NT2/D1 (cell line): ENCODE results near the gene DRGX.

Source experiments
- DNase-seq: peaks from one replicate; pipeline ENCODE4 v3.0.0-alpha.2; 2011; ENCODE audit warnings: low read depth, low spot score
- H3K27me3 ChIP-seq: 2 replicates; pipeline ENCODE4 v1.6.0; 2011; ENCODE audit warnings: mild to moderate bottlenecking; ENCODE audit not compliant: insufficient read length, insufficient read depth
- H3K36me3 ChIP-seq: 2 replicates; pipeline ENCODE4 v1.6.1; 2011; ENCODE audit warnings: mild to moderate bottlenecking, low read length, mixed read lengths; ENCODE audit not compliant: insufficient read depth, insufficient read length
- H3K4me1 ChIP-seq: 2 replicates; pipeline ENCODE4 v1.5.1; 2011; ENCODE audit not compliant: insufficient read depth, insufficient read length
- H3K4me3 ChIP-seq: 2 replicates; pipeline ENCODE4 v1.5.1; 2011; ENCODE audit warnings: low read depth; ENCODE audit not compliant: insufficient read length
- H3K9ac ChIP-seq: 2 replicates; pipeline ENCODE4 v1.6.0; 2011; ENCODE audit warnings: low read depth; ENCODE audit not compliant: insufficient read length
- H3K9me3 ChIP-seq: 2 replicates; pipeline ENCODE4 v1.5.1; 2011; ENCODE audit warnings: mild to moderate bottlenecking, low read length; ENCODE audit not compliant: insufficient read depth
- SUZ12 ChIP-seq: IDR thresholded peaks from 2 replicates; pipeline ENCODE4 v1.6.1; 2011; ENCODE audit not compliant: insufficient read length, insufficient read depth; ENCODE audit errors: extremely low read depth
- YY1 ChIP-seq: IDR thresholded peaks from 2 replicates; pipeline ENCODE4 v1.6.1; 2011; ENCODE audit not compliant: insufficient read length, insufficient read depth
- ZNF274 ChIP-seq: IDR thresholded peaks from 2 replicates; pipeline ENCODE4 v1.6.1; 2011; ENCODE audit warnings: mild to moderate bottlenecking, low read depth, low read length

DRGX gene

DNA sequence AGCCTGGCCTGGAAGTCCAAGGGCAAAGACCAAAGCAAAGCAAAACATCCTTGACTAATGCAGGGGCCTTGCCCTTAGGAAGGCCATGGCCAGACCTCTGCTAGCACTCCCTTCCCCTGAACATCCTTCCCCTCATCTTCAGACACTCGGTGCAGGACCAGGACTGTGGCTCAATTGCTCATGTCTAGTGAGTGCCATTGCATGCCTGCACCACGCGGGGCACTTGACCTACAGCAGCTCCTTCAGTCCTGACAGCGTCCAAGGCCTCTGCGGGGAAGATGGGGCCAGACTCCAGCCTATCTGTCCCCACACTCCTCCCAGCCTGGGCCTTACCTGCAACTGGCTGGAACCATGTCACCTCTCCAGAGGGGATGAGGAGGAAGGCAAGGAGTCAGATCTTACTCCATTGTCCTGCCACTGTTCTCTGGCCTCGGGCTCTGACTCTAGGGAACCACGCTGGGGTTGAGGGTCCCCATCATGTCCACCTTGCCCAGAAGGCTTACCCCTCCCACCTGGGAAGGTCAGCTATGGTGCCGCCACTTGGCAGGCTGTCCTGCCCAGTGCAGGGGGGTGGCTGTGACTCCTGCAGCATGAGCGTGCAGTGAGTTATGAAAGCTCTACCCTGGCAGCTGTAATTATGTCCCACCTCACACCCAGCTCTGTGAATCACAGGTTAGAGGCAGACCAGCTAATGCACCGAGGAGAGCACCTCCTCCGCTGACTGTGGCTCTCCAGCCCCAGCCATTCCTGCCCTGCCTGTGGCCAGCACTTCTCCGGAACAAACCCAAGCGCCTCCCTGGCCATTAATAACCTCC is 16.1 kb downstream of the DRGX start:
- H3K36me3 ChIP-seq: no peaks in the 10 kb centered on the region
- no peaks in the 10 kb centered on the region for H3K27me3 ChIP-seq
- H3K9ac ChIP-seq: no peak overlapping the region
- no peaks in the 10 kb centered on the region for H3K4me1 ChIP-seq
- no peak for DNase-seq
- TF ChIP-seq ZNF274: no peak
- TF ChIP-seq YY1: no peak
- TF ChIP-seq SUZ12: no peak
- no peak overlapping the region for H3K4me3 ChIP-seq
- H3K9me3 ChIP-seq: no peaks in the 10 kb centered on the region

DNA sequence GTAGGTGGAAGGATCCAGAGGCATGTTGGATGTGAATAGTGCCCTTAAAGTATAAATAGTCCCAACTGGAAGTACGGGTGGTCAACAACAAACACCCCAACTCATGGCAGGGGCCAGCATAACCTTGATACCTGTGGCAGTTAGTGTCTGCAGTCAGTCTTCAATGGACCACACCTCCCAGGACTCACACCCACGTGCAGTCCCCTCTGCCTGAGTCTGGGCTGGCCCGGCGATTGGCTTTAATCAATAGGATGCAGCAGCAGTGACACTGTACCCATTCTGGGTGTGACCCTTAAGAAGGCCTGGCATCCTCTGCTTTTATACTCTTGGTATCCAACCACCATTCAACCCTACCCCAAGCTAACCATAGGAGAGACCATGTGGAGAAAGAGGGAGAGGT is 18.6 kb downstream of the DRGX start:
- TF ChIP-seq ZNF274: no peak
- TF ChIP-seq SUZ12: no peak
- TF ChIP-seq YY1: no peak
- Histone ChIP-seq H3K27me3 (no peaks in the 10 kb centered on the region), H3K36me3 (no peaks in the 10 kb centered on the region), H3K9ac (no peak overlapping the region), H3K4me3 (no peak overlapping the region), H3K9me3 (no peaks in the 10 kb centered on the region), H3K4me1 (no peaks in the 10 kb centered on the region)
- DNase-seq: no peak

DNA sequence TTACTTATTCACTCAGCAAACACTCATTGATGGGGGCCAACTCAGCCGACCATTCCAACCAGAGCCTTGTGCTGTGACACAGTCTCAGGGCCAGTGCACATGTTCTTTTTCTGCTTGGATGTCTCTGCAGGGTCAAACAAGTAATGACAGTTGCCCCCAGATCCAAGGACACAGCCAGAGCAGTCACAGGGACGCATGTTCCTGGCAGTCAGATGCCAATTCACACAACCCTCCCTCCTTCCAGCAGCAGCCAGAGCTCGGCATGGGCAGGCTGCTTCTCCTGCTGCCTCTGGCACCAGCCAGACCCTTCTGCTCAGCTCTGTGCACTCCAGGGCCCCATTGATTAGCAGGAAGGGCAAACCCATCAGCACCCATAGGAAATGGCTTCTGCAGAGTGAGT is 20.3 kb downstream of the DRGX start:
- H3K36me3 ChIP-seq: no peaks in the 10 kb centered on the region
- H3K9ac ChIP-seq: no peak overlapping the region
- H3K27me3 ChIP-seq: no peaks in the 10 kb centered on the region
- H3K9me3 ChIP-seq: no peaks in the 10 kb centered on the region
- no peaks in the 10 kb centered on the region for H3K4me1 ChIP-seq
- TF ChIP-seq ZNF274: no peak
- no peak for TF ChIP-seq SUZ12
- TF ChIP-seq YY1: no peak
- no peak overlapping the region for H3K4me3 ChIP-seq
- no peak for DNase-seq

- Histone ChIP-seq H3K27me3 (no peaks in the 10 kb centered on the region), H3K36me3 (no peaks in the 10 kb centered on the region), H3K9me3 (no peaks in the 10 kb centered on the region), H3K9ac (no peak overlapping the region), H3K4me1 (no peaks in the 10 kb centered on the region), H3K4me3 (no peak overlapping the region)
- TF ChIP-seq ZNF274 (no peak), YY1 (no peak), SUZ12 (no peak)
- no peak for DNase-seq
These were observed 21.1 kb downstream of the DRGX start for GRCh38 chr10:49374740-49375139.

- Histone ChIP-seq H3K4me3 (no peak overlapping the region), H3K9ac (no peak overlapping the region), H3K36me3 (no peaks in the 10 kb centered on the region), H3K4me1 (no peaks in the 10 kb centered on the region), H3K9me3 (no peaks in the 10 kb centered on the region), H3K27me3 (no peaks in the 10 kb centered on the region)
- no peak for DNase-seq
- no peak for TF ChIP-seq YY1
- no peak for TF ChIP-seq ZNF274
- TF ChIP-seq SUZ12: no peak
These were observed 22.5 kb downstream of the DRGX start for GRCh38 chr10:49373361-49373760.

DNA sequence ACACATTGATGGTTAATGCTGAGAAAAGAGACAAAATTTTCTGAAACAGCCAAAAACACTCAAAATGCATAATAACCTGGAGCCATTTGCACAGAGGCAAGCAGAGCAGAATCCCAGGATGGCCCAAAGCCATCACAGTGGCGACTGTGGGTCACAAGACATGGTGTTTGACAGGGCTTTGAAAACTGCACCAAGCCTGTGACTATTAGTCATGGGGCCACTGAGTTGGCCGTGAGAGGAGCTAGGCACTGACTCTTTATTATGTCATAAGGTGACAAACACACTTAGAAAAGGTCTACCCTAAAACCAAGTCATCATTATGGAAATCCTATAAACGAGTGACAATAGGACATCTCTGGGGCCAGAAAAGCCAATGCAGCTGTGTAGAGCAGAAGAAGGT is 23.9 kb downstream of the DRGX start:
- no peak overlapping the region for H3K4me3 ChIP-seq
- TF ChIP-seq YY1 (no peak), ZNF274 (no peak)
- peaks cover 5% of the 10 kb centered on the region for H3K4me1 ChIP-seq
- H3K36me3 ChIP-seq: no peaks in the 10 kb centered on the region
- H3K9me3 ChIP-seq: no peaks in the 10 kb centered on the region
- no peaks in the 10 kb centered on the region for H3K27me3 ChIP-seq
- H3K9ac ChIP-seq: no peak overlapping the region
- no peak for DNase-seq

DNA sequence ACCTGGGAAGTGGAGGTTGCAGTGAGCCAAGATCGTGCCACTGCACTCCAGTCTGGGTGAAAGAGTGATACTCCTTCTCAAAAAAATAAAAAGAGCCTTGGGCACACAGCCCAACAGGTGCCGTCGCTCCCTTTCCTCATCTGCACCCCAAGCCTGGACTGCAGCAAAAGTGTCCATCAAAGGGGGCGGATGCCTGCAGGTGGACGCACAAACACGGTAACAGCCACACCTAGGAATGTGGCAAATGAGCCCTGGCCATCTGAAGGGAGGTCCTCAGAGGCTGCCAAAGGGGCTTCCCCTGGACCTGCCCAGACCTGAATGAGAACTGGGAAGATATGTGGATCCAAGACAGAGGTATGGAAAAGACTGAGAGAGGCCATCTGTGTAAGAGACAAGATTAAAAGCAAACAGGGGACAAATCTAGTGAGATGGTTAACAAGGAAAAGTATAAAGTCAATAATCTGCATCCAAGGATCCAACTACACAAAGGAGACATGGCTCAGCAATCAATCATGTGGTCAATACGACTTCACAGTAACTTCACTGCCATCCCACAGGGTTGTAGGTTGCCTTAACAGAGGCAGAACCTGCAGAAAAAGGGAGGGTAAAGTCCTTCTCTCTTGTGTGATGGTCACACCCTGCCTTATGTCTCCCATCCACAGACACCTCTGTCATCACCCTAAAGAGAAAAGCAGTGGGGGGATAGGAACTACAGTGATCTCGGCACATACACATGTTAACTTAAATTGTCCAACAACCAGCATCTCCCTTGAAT is 25.4 kb downstream of the DRGX start:
- Histone ChIP-seq H3K27me3 (no peaks in the 10 kb centered on the region), H3K9ac (no peak overlapping the region), H3K9me3 (no peaks in the 10 kb centered on the region), H3K36me3 (no peaks in the 10 kb centered on the region), H3K4me1 (peaks cover 5% of the 10 kb centered on the region), H3K4me3 (no peak overlapping the region)
- TF ChIP-seq ZNF274 (no peak), YY1 (no peak), SUZ12 (no peak)
- no peak for DNase-seq
